ENCODE results near the gene TMEM131L. TPM values are rescaled to one million over a fixed set of nuclear protein-coding genes. Genes with fewer than 3 reads are reported as not detected.
"Not testable (repeated sequence)": the region's sequence is repeated elsewhere in the genome, so short reads cannot be mapped to it uniquely, and the experiment has no call there.

TMEM131L gene, protein sequence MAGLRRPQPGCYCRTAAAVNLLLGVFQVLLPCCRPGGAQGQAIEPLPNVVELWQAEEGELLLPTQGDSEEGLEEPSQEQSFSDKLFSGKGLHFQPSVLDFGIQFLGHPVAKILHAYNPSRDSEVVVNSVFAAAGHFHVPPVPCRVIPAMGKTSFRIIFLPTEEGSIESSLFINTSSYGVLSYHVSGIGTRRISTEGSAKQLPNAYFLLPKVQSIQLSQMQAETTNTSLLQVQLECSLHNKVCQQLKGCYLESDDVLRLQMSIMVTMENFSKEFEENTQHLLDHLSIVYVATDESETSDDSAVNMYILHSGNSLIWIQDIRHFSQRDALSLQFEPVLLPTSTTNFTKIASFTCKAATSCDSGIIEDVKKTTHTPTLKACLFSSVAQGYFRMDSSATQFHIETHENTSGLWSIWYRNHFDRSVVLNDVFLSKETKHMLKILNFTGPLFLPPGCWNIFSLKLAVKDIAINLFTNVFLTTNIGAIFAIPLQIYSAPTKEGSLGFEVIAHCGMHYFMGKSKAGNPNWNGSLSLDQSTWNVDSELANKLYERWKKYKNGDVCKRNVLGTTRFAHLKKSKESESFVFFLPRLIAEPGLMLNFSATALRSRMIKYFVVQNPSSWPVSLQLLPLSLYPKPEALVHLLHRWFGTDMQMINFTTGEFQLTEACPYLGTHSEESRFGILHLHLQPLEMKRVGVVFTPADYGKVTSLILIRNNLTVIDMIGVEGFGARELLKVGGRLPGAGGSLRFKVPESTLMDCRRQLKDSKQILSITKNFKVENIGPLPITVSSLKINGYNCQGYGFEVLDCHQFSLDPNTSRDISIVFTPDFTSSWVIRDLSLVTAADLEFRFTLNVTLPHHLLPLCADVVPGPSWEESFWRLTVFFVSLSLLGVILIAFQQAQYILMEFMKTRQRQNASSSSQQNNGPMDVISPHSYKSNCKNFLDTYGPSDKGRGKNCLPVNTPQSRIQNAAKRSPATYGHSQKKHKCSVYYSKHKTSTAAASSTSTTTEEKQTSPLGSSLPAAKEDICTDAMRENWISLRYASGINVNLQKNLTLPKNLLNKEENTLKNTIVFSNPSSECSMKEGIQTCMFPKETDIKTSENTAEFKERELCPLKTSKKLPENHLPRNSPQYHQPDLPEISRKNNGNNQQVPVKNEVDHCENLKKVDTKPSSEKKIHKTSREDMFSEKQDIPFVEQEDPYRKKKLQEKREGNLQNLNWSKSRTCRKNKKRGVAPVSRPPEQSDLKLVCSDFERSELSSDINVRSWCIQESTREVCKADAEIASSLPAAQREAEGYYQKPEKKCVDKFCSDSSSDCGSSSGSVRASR (N-terminal part only)
- 10 to 100 TPM in 11 of 12 donors, not detected in 1; 39.8 to 71.7 (median 54.0) TPM for polyA plus RNA-seq (ENCODE audit: insufficient read length in 12 of 12)
- long read RNA-seq, donor 1: 0 reads
- long read RNA-seq, donor 2, full-length matches to known transcripts: 7 of 16 reads
- long read RNA-seq, donor 2, partial matches to known transcripts: 9 of 16 reads
- long read RNA-seq, donor 2, other reads (novel, unspliced or antisense): 0 of 16 reads
- long read RNA-seq, donor 3: 0 reads
- long read RNA-seq, donor 4, full-length matches to known transcripts: 1 of 1 reads
- long read RNA-seq, donor 4, partial matches to known transcripts: 0 of 1 reads
- long read RNA-seq, donor 4, other reads (novel, unspliced or antisense): 0 of 1 reads
- long read RNA-seq, donor 5, partial matches to known transcripts: 5 of 6 reads
- long read RNA-seq, donor 5, other reads (novel, unspliced or antisense): 0 of 6 reads
- long read RNA-seq, donor 6, full-length matches to known transcripts: 1 of 1 reads
- long read RNA-seq, donor 6, partial matches to known transcripts: 0 of 1 reads
- long read RNA-seq, donor 6, other reads (novel, unspliced or antisense): 0 of 1 reads
- long read RNA-seq, donor 7, full-length matches to known transcripts: 2 of 2 reads
- long read RNA-seq, donor 7, partial matches to known transcripts: 0 of 2 reads
- long read RNA-seq, donor 7, other reads (novel, unspliced or antisense): 0 of 2 reads
- long read RNA-seq, donor 8, full-length matches to known transcripts: 1 of 17 reads
- long read RNA-seq, donor 8, partial matches to known transcripts: 16 of 17 reads
- long read RNA-seq, donor 8, other reads (novel, unspliced or antisense): 0 of 17 reads
- long read RNA-seq, donor 9: 0 reads
- long read RNA-seq, donor 10, full-length matches to known transcripts: 4 of 10 reads
- long read RNA-seq, donor 10, partial matches to known transcripts: 6 of 10 reads
- long read RNA-seq, donor 10, other reads (novel, unspliced or antisense): 0 of 10 reads
- long read RNA-seq, donor 11, full-length matches to known transcripts: 2 of 2 reads
- long read RNA-seq, donor 11, partial matches to known transcripts: 0 of 2 reads
- long read RNA-seq, donor 11, other reads (novel, unspliced or antisense): 0 of 2 reads

DNA sequence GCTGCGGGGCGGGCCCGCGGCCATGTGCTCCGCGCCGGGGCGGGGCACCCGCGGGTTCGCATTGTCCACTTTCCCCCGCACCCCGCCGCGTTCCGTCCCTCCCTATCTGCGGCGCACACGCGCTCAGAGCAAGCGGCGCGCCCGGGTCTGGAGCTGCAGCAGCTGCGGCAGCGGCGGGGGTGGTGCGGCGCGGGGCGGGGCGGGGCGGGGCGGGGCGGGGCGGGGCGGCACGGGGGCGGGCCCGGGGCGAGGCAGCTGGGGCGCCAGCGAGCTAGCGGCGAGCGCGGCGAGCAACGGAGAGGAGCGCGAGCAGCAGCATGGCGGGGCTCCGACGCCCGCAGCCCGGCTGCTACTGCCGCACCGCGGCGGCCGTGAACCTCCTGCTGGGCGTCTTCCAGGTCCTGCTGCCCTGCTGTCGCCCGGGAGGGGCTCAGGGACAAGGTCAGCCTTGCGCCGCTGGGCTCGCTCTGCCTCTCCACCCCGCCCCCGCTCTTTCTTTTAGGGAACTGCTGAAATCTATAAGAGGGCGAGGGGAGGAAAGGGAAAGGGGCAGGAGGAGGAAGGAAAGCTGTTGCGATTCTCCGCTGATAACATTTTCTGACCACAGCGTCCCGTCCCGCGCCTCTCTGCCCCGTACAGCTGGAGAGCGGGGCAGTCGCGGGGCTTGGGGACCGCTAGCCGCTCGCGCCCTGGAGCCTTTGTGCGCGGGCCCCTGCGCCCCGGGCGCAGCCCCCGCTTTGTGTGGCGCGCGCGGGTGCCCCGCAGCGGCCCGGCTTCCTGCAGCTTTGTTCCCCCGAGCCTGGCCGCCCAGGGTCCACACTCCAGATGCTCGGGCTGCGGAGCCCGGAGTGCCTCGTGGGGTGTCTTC is at the start of gene TMEM131L:
Gene TMEM131L (plus strand): TSS at position 280 of the 868 bp plus-strand sequence. CDS start 38 bp downstream, at position 318.
- DNase-seq: peak; percentile 69

DNA sequence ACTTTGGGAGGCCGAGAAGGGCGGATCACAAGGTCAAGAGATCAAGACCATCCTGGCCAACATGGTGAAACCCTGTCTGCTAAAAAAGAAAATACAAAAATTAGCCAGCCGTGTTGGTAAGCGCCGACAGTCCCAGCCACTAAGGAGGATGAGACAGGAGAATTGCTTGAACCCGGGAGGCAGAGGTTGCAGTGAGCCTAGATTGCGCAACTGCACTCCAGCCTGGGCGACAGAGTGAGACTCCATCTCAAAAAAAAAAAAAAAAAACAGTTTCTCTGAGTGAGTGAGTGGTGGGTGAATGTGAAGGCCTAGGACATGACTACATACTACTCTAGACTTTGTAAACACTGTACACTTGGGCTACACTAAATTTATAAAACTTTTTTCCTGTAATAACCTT is 49.7 kb upstream of the TMEM131L start:
- DNase-seq: not testable (repeated sequence)

DNA sequence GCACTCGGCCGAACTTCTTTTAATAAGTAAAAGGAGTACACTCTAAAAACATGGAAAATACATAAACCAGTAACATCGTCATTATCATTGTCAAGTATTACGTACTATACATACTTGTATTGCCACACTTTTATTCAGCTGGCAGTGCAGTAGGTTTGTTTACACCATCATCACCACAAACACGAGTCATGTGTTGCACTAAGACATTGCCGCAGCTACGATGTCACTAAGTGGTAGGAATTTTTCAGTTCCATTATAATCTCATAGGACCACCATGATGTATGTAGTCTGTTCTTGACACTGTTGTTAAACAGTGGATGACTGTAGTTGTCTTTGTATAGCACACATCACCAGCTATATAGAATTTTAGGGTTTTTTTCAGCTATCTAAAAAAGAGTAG is 48.0 kb upstream of the TMEM131L start:
- no peak for DNase-seq

DNA sequence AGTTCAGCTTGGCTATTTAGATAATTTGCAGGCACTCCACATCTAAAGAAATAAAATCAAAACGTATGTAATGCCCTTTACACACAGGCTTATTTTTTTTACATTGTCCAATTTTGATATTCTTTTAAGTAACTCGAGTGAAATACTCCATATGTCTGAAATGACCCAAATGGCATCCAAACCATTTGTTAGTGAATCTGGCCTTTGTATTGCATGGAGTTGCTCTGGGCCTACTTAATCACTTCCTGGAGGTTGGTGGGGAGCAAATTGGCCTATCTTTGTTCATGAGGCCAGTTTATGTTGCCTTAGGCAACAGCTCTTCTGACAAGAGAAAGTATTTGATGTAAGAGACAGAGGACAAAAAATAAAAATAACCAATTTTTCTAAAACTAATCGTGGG is 47.6 kb upstream of the TMEM131L start:
- DNase-seq: no peak

DNA sequence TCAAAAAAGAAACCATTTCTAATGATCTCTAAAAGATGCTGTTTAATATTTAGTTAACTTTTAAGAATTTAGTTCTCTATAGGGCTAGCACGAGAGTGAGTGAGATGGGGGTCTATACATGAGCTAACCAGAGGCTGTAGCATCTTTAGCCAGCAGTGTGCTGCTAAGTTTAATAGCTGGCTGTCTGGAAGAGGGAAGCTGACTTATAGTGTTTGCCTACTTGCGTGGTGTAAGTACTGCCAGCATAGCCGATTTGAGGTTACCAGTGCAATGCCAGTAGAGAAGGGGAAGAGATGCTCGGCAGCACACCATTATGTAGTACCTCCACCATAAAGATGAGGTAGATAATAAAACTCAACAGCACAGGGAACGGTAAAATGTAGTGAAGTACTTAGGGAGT is 47.1 kb upstream of the TMEM131L start:
- no peak for DNase-seq

DNA sequence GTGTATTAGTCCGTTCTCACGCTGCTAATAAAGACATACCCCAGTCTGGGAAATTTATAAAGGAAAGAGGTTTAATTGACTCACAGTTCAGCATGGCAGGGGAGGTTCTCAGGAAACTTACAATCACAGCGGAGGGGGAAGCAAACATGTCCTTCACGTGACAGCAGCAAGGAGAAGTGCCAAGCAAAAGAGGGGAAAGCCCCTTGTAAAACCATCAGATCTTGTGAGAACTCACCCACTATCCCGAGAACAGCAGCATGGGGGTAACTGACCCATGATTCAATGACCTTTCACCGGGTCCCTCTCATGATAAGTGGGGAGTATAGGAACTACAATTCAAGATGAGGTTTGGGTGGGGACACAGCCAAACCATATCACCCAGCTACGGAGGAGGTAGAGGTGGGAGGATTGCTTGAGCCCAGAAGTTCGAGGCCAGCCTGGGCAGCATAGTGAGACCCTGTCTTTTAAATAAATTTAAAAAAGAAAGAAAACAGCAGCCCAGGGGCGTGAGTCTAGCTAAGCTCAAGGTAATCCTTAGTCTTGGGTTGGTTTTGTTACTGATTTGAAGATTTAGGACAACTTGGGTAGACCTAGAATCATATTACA is 46.4 kb upstream of the TMEM131L start:
- no peak for DNase-seq

DNA sequence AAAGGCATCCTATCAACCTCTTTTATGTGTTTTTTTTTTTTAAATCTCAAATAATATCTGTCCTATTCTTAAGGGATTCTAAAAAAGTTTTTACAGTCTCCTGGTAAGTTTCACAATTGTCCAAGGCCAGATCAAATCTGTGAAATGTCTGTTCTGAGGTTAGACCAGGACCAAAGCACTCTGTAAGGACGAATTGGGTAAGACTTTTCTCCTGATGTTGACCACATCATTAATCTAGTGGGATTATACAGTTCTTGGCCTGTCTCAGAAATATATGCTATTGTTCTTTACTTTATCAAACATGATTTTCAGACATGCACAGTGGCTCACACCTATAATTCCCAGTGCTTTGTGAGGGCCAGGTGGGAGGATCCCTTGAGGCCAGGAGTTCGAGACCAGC is 45.8 kb upstream of the TMEM131L start:
- no peak for DNase-seq

DNA sequence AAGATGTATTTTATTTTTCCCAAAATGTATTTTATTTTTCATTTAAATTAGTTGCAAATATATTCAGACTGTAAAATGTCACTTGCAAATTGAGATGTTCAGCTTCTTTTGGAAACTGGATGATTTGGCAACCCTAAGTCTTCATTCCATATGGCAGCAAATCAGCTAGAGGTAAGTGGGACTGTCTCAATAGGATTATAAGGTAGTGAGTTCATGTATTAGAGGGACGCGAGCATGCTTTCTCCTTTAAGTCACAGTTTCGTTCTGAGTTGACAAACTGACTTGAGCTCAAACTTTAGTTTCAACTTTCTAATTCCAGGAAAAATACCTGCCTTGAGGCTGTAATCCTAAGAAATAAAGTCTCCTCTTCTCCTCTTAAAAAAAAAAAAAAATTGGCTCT is 44.2 kb upstream of the TMEM131L start:
- DNase-seq: no peak

DNA sequence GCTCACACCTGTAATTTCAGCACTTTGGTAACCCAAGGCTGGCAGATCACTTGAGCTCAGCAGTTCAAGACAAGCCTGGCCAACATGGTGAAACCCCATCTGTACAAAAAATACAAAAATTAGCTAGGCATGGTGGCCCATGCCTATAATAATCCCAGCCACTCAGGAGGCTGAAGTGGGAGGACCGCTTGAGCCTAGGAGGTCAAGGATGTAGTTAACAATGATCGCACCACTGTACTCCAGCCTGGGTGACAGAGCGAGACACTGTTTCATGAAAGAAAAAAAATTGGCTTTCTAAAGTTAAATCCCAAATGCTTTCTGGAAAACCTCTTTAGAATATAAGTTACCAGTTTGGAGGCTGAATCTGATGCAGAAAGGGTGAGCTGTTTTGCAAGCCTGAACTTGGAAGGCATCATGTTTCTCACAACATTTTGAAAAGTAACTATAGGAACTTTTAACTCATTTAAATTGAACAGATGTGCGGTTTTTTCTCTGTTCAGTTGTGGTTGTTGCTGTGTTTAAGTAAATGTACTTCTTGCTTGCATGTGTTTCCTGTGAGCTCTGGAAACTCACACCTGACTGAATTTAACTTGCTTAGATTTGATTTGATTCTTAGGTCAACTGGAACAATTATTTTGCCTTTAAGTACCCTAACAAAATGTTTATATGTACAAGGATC is 39.8 kb upstream of the TMEM131L start:
- DNase-seq: peak; percentile 39

DNA sequence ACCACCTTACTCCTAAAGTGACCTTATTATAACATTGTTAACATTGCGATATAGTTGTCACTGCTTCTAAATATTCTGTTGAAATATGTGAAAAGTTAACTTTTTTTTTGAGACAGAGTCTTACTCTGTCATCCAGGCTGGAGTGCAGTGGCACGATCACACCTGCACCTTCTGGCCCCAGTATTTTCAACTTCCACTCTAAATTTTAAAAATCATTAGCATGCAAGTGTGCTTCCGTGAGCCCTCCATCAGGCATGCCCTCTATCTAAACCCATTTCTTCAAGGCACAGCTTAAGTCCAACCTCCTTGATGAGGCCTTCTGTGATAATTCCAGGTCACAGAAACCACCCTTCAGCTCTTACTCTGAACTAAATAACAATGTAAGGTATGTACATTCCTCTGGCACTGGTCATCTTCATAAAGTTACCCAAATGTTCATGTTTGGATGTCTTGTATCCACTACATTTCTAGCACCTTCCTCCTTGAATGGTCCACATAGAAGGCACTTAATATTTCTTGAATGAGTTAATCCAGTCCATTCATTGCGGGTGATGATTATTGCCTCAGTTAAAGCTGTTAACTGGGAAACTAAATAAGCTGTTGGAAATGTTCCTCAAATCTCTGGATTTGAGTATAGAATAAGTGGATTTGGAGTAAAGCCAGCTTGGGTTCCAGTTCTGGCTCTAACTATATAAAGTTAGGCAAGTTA is 38.6 kb upstream of the TMEM131L start:
- no peak for DNase-seq

DNA sequence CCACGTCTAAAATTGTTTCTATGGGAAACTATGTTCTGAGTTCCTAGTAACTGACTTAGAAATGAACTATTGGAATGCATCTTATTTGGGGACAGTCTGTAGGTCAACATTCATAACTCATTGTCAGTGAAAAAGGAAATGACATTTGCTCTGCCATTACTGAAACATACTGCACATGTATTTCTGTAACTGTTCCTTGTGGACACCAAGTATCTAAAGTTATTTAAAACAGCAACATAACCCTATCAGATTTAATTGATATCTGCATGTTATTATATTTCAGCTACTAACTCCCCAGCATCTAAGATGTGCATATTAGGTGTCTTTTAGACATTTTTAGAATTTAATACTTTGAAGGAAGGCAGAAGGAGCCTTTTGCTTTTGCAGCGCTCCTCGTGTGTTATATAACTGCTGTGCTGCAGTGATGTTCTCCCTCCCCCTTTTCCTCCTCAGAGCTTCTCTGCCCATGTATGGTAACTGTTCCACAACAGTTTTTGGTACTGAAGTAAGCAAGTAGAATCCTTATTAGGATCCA is 37.2 kb upstream of the TMEM131L start:
- no peak for DNase-seq

DNA sequence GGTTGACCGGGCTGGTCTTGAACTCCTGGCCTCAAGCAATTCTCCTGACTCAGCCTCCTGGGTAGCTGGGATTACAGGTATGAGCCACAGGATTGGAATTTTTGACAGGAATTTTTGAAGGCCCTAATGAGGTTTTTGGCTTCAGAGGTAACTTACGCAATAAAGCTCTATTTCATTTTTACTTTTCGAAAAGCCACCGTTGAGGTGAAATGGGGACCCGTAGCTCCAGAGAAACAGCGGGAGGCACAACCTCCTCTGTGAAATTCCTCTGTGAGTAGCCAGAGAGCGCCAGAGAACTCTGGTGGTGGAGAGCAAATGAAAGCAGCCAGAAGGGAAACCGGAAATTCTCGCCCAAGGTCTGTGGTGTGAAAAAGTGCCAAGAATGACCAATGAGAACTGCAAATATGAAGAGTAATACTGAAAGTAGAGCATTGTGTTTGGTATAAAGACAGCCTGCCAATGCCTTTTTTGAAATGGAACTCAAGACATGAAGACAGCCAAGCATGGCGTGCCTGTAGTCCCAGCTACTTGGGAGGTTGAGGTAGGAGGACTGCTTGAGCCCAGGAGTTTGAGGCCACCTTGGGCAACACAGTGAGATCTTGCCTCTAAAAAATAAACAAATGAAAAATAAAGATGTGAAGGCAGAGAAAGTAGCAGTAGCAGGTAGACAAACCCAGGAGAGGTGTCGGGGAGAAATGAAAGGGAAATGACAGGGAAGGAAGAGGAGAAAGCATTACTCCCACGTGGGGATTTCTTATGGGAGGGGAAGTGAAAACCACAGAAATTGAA is 33.0 kb upstream of the TMEM131L start:
- no peak for DNase-seq

DNA sequence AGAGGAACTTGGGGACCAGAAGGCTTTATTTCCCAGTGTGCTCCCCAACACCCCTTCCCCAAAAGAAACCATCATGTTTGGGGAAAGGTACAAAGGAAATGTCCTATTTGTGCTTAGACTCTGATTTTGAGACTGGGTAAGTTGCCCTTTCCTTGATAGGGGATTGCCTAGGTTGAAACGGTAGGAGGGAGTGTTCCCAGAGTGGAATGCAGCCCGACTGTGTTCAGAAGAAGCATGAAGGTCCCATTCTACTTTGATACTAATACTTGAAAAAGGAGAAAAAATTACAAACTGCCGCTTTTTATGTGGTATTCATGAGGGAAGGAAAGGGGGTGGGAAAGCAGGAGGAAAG is 32.4 kb upstream of the TMEM131L start:
- no peak for DNase-seq

DNA sequence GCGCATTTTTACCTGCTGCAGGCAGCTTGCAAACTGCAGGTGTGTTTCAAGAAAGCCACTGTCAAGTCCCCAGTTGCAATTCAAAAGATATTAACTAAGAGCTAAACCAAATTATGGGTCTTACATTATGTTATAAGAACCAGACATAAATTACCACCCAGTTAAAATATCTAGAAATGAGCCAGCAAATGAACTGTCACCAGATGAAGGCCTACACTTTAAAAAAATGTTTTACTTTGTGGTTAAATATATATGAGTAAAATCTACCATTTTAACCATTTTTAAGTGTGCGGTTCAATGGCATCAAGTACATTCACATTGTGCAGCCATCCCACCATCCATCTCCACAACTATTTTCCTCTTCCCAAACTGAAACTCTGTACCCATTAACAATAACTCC is 32.0 kb upstream of the TMEM131L start:
- no peak for DNase-seq

DNA sequence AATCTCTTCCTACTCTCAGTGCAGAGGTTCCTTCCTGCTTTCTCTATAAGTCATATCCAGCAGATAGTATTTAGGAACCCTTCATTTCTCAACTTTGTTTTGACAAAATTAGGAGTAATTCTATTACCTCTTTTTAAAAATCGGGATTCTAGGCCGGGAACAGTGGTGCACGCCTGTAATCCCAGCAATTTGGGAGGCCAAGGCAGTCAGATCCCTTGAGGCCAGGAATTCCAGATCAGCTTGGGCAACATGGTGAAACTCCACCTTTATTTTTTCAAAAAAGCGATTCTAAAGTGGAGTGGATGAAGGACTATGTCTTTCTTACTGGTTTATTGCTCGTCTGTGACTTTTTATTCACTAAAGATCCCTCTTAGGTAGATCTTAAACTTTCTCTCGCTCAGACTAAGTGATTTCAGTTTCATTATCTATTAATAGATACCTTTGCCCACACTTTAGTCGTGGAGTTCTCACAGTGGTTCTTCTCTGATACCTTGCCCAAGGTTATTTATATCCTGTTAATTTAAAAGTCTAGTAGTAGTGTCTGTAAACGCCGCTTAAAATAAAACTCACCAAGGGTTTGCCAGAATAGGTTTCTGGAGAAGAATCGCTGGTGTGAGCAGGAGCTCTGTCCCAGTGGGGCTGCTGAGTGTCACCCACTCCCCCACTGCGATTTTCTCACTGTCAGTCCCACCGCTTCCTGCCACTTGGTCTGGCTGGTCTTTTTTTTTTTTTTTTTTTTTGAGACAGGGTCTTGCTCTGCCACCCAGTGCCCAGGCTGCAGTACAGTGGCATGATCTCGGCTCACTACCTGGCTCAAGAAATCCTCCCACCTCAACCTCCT is 27.0 kb upstream of the TMEM131L start:
- DNase-seq: no peak
